GM12878 (cell line): ENCODE results near the gene PHLPP1. TPM values are rescaled to one million over a fixed set of nuclear protein-coding genes. Genes with fewer than 3 reads are reported as not detected.

Experiments used
- ATAC-seq: fragments of 200-7000 bp; cut with Tn5 transposase; 3 replicates; pipeline ENCODE4 v1.9.1; 2020; ENCODE audit warnings: mild to moderate bottlenecking, moderate library complexity
- BruUV-seq: library from RNA; stranded (reverse); fragments of 400-500 nt; replicated peaks from 2 replicates; lab custom pipeline; 2021; lab: Mats Ljungman, UMichigan
- CTCF ChIA-PET: fragments of 300-600 bp; sonication (Branson Sonifier 250); formaldehyde crosslinking; extraction: SDS; loops from one replicate; lab custom pipeline; 2021; ENCODE audit warnings: inconsistent platforms; lab: Yijun Ruan, JAX
- POLR2A ChIA-PET: fragments of 350-600 bp; formaldehyde crosslinking; extraction: SDS; loops from one replicate; lab custom pipeline; 2021; ENCODE audit warnings: inconsistent platforms; lab: Charles Lee
- RAD21 ChIA-PET: fragments of 300-600 bp; sonication (Branson Sonifier 250); formaldehyde crosslinking; loops from one replicate; lab custom pipeline; 2023; ENCODE audit warnings: antibody characterized with exemption; ENCODE audit not compliant: unreplicated experiment; lab: Charles Lee
- SMC1A ChIA-PET: fragments of 300-600 bp; sonication (Branson Sonifier 250); formaldehyde crosslinking; loops from one replicate; lab custom pipeline; 2023; ENCODE audit not compliant: unreplicated experiment, uncharacterized antibody; lab: Charles Lee
- DNase-seq: peaks from one replicate; pipeline ENCODE4 v3.0.0-alpha.2; 2011; ENCODE audit warnings: low read depth, low spot score
- FAIRE-seq: peaks from 3 replicates; lab custom pipeline; 2011; peaks lifted over from hg19 to GRCh38; lab: Jason Lieb, UNC
- H2AFZ ChIP-seq: 2 replicates; pipeline ENCODE4 v1.6.0; 2011; ENCODE audit warnings: low read depth, low read length, control low read depth; ENCODE audit not compliant: control insufficient read depth
- H3K27ac ChIP-seq: 2 replicates; pipeline ENCODE4 v1.5.1; 2011; ENCODE audit warnings: control low read depth; ENCODE audit not compliant: control insufficient read depth, insufficient read depth
- H3K27me3 ChIP-seq, 2 experiments: replicated peaks in 1 of 2; 2 replicates each; pipeline versions ENCODE4 v1.6.0 to v1.6.1; 2011; ENCODE audit warnings: low read length in 1 of 2; ENCODE audit not compliant: control insufficient read depth in 2 of 2, insufficient read depth in 2 of 2
- H3K36me3 ChIP-seq, 2 experiments: 2 replicates each; pipeline ENCODE4 v1.5.1; 2011; ENCODE audit warnings: low read length in 1 of 2; ENCODE audit not compliant: control insufficient read depth in 2 of 2, insufficient read depth in 2 of 2
- H3K4me1 ChIP-seq: 2 replicates; pipeline ENCODE4 v1.6.1; 2011; ENCODE audit warnings: mild to moderate bottlenecking, low read length, moderate library complexity, mixed read lengths; ENCODE audit not compliant: control insufficient read depth, insufficient read depth
- H3K4me2 ChIP-seq: 2 replicates; pipeline ENCODE4 v1.6.0; 2011; ENCODE audit warnings: control low read depth; ENCODE audit not compliant: control insufficient read depth, insufficient read depth
- H3K4me3 ChIP-seq: fragments of 200-600 bp; sonication (generic); 2 replicates; pipeline ENCODE4 v1.5.1; 2016
- H3K79me2 ChIP-seq: 2 replicates; pipeline ENCODE4 v1.6.0; 2011; ENCODE audit warnings: low read length; ENCODE audit not compliant: control insufficient read depth, insufficient read depth
- H3K9ac ChIP-seq: 2 replicates; pipeline ENCODE4 v1.8.0; 2011; ENCODE audit warnings: low read length, control low read depth, mixed read lengths; ENCODE audit not compliant: control insufficient read depth, insufficient read depth
- H3K9me3 ChIP-seq: replicated peaks from 3 replicates; pipeline ENCODE4 v1.5.1; 2011; ENCODE audit warnings: mild to moderate bottlenecking, low read length; ENCODE audit not compliant: control insufficient read depth, insufficient read depth
- H4K20me1 ChIP-seq: 2 replicates; pipeline ENCODE4 v1.6.0; 2011; ENCODE audit not compliant: control insufficient read depth, insufficient read depth
- HDGF ChIP-seq: fragments of 450-650 bp; IDR thresholded peaks from 2 replicates; pipeline ENCODE4 v1.6.1; 2016; ENCODE audit warnings: antibody characterized with exemption
- NFYB ChIP-seq: IDR thresholded peaks from 2 replicates; pipeline ENCODE4 v1.6.1; 2011; ENCODE audit warnings: low read depth, mild to moderate bottlenecking, low read length, improper control_type of control experiment, moderate library complexity; ENCODE audit not compliant: insufficient read depth
- POLR2A ChIP-seq: IDR thresholded peaks from 2 replicates; pipeline ENCODE4 v1.6.1; 2011; ENCODE audit warnings: low read depth, mild to moderate bottlenecking, low read length
- POLR2AphosphoS5 ChIP-seq: IDR thresholded peaks from 2 replicates; pipeline ENCODE4 v1.6.1; 2011; ENCODE audit warnings: mild to moderate bottlenecking, low read length, inconsistent platforms
- POU2F2 ChIP-seq: IDR thresholded peaks from 3 replicates; pipeline ENCODE4 v1.6.1; 2011; ENCODE audit warnings: low read depth, mild to moderate bottlenecking, low read length, borderline replicate concordance
- SMAD1 ChIP-seq: fragments of 450-650 bp; IDR thresholded peaks from 2 replicates; pipeline ENCODE4 v1.6.1; 2018; ENCODE audit warnings: mild to moderate bottlenecking, low read depth; ENCODE audit not compliant: partially characterized antibody
- SMARCA5 ChIP-seq: fragments of 450-650 bp; IDR thresholded peaks from 2 replicates; pipeline ENCODE4 v1.6.1; 2017; ENCODE audit warnings: mild to moderate bottlenecking
- SRF ChIP-seq, 2 experiments: IDR thresholded peaks; 2 replicates each; pipeline ENCODE4 v1.6.1; 2011; ENCODE audit warnings: low read depth in 2 of 2, low read length in 2 of 2, mild to moderate bottlenecking in 1 of 2, moderate library complexity in 1 of 2
- TCF3 ChIP-seq: IDR thresholded peaks from 2 replicates; pipeline ENCODE4 v1.6.1; 2012; ENCODE audit warnings: low read depth, mild to moderate bottlenecking, low read length, borderline replicate concordance; ENCODE audit not compliant: insufficient read depth
- ZNF217 ChIP-seq: fragments of 450-650 bp; IDR thresholded peaks from 2 replicates; pipeline ENCODE4 v1.6.1; 2017; ENCODE audit warnings: antibody characterized with exemption, mild to moderate bottlenecking
- ZNF274 ChIP-seq: IDR thresholded peaks from one replicate; pipeline ENCODE4 v1.8.0; 2011; ENCODE audit not compliant: insufficient read length, insufficient read depth
- WGBS: methylation state at CpG from one replicate; pipeline ENCODE4 v1.1.6; 2016; ENCODE audit warnings: low lambda C conversion rate; ENCODE audit not compliant: insufficient replicate concordance, insufficient coverage; ENCODE audit errors: missing lambda C conversion rate; 5-methylcytosine and 5-hydroxymethylcytosine counted together
- in situ Hi-C: fragments of 300-500 bp; cut with MboI; formaldehyde crosslinking; loops from 9 replicates; pipeline ENCODE4 v1.14.3; 2018; ENCODE audit warnings: mixed read lengths
- intact Hi-C: fragments of 100-400 bp; cut with micrococcal nuclease; formaldehyde crosslinking; loops from one replicate; pipeline ENCODE4 v1.14.2; 2022; ENCODE audit not compliant: unreplicated experiment
- polyA plus RNA-seq, 11 experiments: library from polyadenylated mRNA; depleted of rRNA in 4 of 11; unstranded in 6 of 11; stranded (reverse) in 5 of 11; fragments of >200 nt; fragmentation: Nextera tagmentation in 4 of 11; fragmentation: Illumina TruSeq in 1 of 11; extraction: Ambion mirVana in 4 of 11; extraction: Trizol in 1 of 11; gene quantifications; 1 replicate in 1 of 11; 2 replicates in 10 of 11; pipeline versions ENCODE4 v1.2.1 to v1.2.3, GENCODE V29; 2011 to 2016; ENCODE audit warnings: inconsistent platforms in 2 of 11, missing spikeins in 2 of 11, low read depth in 1 of 11
- total RNA-seq, 4 experiments: library from RNA; depleted of rRNA in 3 of 4; stranded (reverse); fragments of >200 nt in 3 of 4; fragmentation: Illumina TruSeq in 1 of 4; extraction: Trizol in 1 of 4; gene quantifications; 2 replicates each; pipeline versions ENCODE4 v1.2.1 to v1.2.3, GENCODE V29; 2013 to 2021
- TF ChIP-seq, protein P1 (sequence below): IDR thresholded peaks from 2 replicates; pipeline ENCODE4 v1.6.1; 2012; ENCODE audit warnings: mild to moderate bottlenecking, low read depth, low read length
- TF ChIP-seq, protein P2 (sequence below): fragments of 450-650 bp; formaldehyde crosslinking; IDR thresholded peaks from 2 replicates; pipeline ENCODE4 v1.5.0; 2022; ENCODE audit warnings: mild to moderate bottlenecking, missing genetic modification characterization

Gene PHLPP1
- total and polyA plus RNA-seq, 10 of the 15 experiments (the other 5 are each of a cell fraction or from before 2014, with no cell fraction given) = 0.42 to 7.0 (median 1.9) TPM

DNA sequence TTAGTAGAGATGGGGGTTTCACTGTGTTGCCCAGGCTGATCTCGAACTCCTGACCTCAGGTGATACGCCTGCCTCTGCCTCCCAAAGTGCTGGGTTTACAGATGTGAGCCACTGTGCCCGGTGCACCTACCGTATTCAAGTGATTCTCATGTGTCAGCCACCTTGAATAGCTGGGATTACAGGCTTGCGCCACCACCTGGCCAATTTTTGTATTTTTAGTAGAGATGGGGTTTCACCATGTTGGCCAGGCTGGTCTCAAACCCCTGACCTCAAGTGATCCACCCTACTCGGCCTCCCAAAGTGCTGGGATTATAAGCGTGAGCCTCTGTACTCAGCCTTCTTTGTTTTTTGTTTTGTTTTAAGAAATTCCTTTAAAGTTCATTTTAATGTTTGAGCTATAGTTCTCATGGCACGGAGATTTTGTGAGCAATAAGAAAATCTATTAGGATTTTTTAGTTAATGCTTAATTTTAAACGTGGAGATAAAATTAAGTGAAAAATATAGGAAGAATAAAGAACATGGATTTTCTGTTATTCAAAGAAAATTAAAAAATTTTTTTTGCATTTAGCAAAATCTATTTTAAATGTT is 242.6 kb downstream of the PHLPP1 start (continued):
- TF ChIP-seq SMARCA5 (peak; percentile 77), POLR2AphosphoS5 (no peak)

DNA sequence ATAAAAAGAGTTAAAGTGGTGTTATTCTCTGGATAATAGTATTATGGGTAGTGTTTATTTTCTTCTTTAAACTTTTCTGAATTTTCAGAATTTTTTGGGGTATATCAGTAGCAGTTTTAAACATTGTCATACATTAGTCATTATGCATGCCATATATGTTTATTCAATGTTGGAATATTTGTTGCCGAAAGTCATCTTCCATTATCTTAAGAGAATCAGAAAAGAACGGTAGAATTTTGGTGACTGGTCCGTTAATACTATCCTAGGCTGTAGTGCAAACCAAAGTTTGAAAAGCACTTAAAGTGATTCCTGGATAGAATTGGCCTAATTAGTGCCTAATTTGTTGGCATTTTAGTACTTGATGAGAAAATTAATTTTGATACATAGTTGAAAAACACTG is 244.1 kb downstream of the PHLPP1 start:
- WGBS = 94% methylated on average over 3 of the region's 3 CpGs
- Histone ChIP-seq H3K36me3 (no peaks in the 10 kb centered on the region), H3K27ac (no peak overlapping the region), H3K4me1 (no peaks in the 10 kb centered on the region), H3K4me3 (no peak overlapping the region), H3K79me2 (no peaks in the 10 kb centered on the region), H2AFZ (no peak overlapping the region), H3K9ac (no peak overlapping the region), H4K20me1 (no peaks in the 10 kb centered on the region), H3K9me3 (no peaks in the 10 kb centered on the region), H3K4me2 (no peak overlapping the region), H3K27me3 (no peaks in the 10 kb centered on the region)
- in situ Hi-C loops = loop anchor here (10.0 kb wide), 1 partner anchor 245 kb away; the partner anchor contains the start of gene PHLPP1
- intact Hi-C loops = loop anchor here (10.0 kb wide), 1 partner anchor 375 kb away; no protein-coding TSS in a partner anchor
- ChIA-PET POLR2A (no interaction called here), CTCF (interaction anchor here (1.0 to 8.2 kb wide), 8 partner anchors 11 to 480 kb away, joined by 5 to 57 read pairs (median 20); partner anchors contain the start of gene PHLPP1), SMC1A (interaction anchor here (0.9 to 4.9 kb wide), 6 partner anchors 22 to 308 kb away, joined by 3 to 36 read pairs (median 4); partner anchors contain the start of gene PHLPP1), RAD21 (interaction anchor here (1.6 kb wide), 1 partner anchor 242 kb away, joined by 3 read pairs; no protein-coding TSS in a partner anchor)
- no TSS peak for BruUV-seq
- ATAC-seq (no peak), FAIRE-seq (no peak), DNase-seq (no peak)
- TF ChIP-seq TCF3 (no peak), HDGF (no peak), SMARCA5 (no peak), SMAD1 (no peak), NFYB (no peak), SRF (IDR thresholded peaks at IDR 0.05; ENCODE audit: low read depth in 2 of 2, low read length in 2 of 2) (no peak), POU2F2 (no peak), ZNF217 (no peak), ZNF274 (no peak), POLR2A (no peak)
- TF ChIP-seq, protein P1, sequence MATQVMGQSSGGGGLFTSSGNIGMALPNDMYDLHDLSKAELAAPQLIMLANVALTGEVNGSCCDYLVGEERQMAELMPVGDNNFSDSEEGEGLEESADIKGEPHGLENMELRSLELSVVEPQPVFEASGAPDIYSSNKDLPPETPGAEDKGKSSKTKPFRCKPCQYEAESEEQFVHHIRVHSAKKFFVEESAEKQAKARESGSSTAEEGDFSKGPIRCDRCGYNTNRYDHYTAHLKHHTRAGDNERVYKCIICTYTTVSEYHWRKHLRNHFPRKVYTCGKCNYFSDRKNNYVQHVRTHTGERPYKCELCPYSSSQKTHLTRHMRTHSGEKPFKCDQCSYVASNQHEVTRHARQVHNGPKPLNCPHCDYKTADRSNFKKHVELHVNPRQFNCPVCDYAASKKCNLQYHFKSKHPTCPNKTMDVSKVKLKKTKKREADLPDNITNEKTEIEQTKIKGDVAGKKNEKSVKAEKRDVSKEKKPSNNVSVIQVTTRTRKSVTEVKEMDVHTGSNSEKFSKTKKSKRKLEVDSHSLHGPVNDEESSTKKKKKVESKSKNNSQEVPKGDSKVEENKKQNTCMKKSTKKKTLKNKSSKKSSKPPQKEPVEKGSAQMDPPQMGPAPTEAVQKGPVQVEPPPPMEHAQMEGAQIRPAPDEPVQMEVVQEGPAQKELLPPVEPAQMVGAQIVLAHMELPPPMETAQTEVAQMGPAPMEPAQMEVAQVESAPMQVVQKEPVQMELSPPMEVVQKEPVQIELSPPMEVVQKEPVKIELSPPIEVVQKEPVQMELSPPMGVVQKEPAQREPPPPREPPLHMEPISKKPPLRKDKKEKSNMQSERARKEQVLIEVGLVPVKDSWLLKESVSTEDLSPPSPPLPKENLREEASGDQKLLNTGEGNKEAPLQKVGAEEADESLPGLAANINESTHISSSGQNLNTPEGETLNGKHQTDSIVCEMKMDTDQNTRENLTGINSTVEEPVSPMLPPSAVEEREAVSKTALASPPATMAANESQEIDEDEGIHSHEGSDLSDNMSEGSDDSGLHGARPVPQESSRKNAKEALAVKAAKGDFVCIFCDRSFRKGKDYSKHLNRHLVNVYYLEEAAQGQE = no peak
- TF ChIP-seq, protein P2, sequence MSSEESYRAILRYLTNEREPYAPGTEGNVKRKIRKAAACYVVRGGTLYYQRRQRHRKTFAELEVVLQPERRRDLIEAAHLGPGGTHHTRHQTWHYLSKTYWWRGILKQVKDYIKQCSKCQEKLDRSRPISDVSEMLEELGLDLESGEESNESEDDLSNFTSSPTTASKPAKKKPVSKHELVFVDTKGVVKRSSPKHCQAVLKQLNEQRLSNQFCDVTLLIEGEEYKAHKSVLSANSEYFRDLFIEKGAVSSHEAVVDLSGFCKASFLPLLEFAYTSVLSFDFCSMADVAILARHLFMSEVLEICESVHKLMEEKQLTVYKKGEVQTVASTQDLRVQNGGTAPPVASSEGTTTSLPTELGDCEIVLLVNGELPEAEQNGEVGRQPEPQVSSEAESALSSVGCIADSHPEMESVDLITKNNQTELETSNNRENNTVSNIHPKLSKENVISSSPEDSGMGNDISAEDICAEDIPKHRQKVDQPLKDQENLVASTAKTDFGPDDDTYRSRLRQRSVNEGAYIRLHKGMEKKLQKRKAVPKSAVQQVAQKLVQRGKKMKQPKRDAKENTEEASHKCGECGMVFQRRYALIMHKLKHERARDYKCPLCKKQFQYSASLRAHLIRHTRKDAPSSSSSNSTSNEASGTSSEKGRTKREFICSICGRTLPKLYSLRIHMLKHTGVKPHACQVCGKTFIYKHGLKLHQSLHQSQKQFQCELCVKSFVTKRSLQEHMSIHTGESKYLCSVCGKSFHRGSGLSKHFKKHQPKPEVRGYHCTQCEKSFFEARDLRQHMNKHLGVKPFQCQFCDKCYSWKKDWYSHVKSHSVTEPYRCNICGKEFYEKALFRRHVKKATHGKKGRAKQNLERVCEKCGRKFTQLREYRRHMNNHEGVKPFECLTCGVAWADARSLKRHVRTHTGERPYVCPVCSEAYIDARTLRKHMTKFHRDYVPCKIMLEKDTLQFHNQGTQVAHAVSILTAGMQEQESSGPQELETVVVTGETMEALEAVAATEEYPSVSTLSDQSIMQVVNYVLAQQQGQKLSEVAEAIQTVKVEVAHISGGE (CRISPR knock-in tag) = no peak
